HG03520 (cell line): ENCODE data around the gene GALNT7.

Source experiments
- ATAC-seq: cut with Tn5 transposase; IDR thresholded peaks from one replicate; pipeline ENCODE4 v1.9.1; 2021; ENCODE audit warnings: mild to moderate bottlenecking, moderate library complexity; ENCODE audit not compliant: unreplicated experiment

Gene GALNT7

GRCh38 chr4:173259310-173259709, 90.7 kb downstream of the GALNT7 start:
- ATAC-seq: no peak

GRCh38 chr4:173261052-173261451, 92.4 kb downstream of the GALNT7 start:
- ATAC-seq: no peak

DNA sequence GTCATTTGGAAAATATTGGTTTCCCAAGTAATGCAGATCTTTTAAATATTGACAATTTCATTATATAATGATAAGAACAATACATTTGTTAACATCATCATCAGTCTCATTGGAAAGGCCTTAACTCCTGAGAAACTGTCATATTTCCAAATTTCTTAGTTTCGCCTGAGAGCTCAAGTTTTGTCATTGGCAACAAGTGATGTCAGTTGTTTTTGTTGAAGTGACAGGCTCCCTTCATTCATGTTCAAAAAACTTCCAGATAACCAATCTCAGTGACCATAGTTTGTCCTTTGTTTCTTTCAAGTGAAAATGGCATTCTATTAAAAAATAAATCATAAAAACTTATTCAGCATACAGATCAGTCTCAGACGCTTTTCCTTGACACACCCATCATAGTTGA, 93.8 kb downstream of the GALNT7 start:
- ATAC-seq: no peak

DNA sequence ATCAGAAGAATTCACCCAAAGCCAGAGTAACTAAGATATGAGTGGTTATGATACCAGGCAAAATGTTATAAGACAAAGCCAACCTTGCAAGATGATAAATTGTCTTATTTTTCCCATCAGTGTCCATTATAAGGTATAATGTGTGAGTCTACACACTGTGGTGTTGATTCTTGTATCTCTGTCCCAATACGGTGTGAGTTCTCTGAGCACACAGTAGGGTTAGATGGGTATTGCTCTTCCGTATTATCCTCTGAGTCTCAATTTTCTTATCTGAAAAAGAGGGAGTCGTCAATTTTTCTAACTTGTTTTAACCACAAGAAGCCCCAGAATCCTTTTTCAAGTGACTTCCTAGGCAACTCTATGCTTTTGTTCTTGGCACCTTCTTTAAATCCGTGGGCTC, 95.6 kb downstream of the GALNT7 start:
- ATAC-seq: no peak

DNA sequence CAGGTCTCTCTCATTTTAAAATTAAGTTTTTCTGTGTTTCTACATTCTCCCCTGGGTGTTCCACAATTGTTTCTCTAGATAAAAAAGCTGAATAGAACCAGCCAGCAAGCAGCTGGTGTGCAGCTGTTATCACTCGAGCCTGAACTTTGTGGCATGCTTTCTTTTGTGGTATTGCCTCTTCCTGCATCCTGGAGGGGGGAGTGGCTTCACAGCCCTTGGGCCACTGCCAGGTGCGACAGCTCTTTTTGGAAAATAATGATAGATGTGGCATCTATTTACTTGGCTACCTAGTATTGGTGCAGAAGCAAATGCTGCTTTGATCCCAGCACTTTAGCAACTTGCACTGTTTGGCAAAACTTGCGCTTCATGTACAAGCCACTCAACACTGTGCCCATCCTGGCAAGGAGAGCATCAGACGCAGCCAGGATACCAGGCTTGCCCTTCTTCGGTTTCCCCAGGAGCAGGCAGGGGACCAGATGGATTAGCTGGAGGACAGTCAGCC, 96.1 kb downstream of the GALNT7 start:
- peak; percentile 61 for ATAC-seq

- ATAC-seq: no peak
Observed at GRCh38 chr4:173265751-173266150, 97.1 kb downstream of the GALNT7 start.

GRCh38 chr4:173267711-173268110, 99.1 kb downstream of the GALNT7 start:
- ATAC-seq: no peak

DNA sequence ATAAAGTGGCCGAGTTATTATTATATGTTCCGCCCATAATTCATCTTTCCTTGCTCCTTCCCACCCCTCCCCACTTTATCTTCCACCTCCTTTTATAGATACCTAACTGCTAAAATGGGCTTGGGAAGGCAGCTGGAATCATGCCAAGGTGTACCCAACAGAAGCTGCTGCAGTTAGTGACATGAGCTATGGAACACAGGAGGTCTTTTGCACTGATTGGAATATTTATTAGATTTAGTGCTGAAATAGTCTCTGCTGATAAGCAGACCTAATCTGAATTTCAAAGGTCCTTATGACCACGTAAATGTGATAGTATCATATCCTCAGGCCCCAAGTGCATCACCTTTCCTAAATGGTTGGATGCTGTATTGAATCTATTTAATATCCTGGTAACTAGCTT, 100.7 kb downstream of the GALNT7 start:
- ATAC-seq: no peak

DNA sequence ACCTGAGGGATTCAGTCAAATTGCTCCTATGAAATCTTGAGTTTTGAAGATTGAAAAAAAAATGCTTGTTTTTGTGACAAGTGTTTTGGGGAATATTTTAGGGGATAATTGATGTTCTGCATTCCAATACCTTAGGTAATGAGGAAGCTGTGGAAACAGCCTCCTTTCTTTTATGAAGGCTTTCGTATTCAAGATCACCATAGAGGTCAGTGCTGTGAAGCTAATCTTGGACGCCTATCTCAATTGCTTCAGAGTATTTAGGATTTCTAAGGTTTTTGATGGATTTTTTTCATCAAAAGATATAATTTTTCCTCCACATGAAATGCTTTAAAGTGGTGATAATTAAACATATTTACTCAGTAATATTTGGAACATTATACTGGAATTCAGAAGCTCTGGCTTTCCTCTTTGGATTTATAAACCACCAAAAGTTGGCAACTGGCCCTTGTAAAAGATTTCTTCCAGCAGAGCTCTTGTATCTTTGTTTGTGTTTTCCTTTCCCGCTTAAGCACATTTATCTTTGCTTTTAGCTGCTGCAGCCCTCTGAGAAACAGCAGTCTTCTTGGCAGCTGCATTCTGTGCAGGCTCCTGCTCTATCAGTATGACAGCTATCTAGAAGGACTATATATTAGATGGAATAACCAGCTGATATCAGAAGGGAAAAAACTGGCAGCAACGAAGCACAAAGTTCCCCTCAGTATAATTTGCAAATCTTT, 101.9 kb downstream of the GALNT7 start:
- no peak for ATAC-seq

DNA sequence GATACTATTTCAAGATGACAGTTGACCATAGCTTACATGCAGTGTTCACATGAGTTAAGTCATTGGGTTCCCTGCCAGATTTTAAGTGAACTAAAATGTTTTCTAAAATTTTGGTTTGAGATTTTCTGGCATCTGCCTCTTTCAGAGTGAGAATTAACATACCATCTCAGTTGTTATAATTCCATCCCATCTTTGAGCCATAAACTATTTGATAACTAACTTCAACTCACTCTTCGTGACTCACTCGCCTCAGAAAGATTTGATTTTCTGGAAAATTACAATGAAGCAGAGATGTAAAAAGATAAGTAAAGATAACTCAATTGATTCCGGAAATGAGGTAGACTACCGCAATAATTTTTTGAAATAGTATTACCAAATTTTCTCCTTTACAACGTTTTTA, 103.7 kb downstream of the GALNT7 start:
- no peak for ATAC-seq

DNA sequence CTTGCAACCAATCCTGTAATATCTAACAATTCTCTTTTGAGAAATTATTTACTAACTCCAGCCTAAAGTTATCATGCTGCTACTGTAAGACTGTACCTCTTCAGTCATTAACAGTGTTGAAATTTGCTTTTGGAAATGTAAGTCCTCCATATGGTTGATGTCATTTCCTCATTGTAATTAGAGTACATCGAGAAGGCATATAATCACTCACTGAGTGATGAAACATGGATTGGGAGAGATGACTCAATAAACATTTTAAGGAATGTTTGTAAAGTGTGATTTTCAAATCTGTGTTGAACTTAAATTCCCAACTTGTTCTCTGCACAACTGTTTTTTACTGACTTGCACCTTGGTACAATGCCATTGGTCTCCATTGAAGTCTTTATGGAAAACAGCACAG, 104.4 kb downstream of the GALNT7 start:
- ATAC-seq: no peak

DNA sequence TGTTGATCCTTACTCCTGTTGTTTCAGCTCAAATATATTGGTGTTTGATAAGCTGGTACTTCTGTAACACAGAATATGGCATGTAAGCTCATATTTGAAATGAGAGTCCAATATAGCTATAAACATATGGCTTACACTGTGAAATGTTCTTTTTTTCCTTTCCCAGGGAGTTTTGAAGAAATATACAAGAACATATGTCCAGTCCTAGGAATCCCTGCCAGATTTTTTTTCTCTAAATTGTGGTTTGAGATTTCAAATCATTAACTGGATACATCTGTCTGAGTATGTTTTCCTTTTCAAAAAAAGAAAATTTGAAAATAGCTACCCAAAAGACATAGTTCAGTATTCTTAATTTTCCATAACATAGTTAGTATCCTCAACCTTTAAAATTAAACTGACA, 105.3 kb downstream of the GALNT7 start:
- ATAC-seq: no peak

DNA sequence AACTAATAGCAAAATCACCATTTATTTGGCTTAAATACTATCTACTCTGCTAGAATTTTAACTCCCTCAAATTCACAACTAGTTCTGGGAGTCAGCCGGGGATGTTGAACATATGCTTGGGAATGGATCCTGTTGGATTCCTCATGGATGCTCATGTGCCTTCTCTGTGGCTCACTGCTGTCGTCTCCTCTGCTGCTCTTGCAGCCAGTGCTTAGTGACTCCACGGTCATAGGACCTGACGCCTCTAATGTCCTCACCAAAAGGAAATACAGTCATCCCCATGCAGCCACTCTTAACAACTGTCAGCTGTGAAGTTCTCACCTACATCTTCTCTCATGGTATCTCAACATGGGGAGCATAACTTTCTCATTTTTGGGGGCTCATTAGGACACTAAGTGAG, 106.1 kb downstream of the GALNT7 start:
- no peak for ATAC-seq

DNA sequence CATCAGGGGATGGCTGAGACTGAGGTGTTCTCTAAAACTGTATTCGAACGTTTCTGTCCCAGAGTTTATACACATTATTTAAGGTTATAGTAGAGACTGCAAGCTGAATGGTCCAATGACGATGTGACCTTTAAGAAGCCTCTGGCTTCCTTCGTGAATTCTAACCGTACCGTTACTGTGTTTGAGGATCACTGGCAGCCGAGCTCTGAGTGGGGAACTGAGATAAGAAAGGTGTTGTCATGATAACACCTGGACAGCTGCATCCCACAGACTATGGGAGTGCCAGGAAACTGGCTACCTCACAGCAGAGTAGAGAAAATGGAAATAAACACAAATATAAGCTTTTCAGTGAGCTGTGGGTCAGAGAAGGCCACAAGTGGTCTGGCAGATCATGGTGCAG, 106.5 kb downstream of the GALNT7 start:
- ATAC-seq: no peak

GRCh38 chr4:173277340-173277739, 108.7 kb downstream of the GALNT7 start:
- no peak for ATAC-seq

- ATAC-seq: peak; percentile 55
Observed at GRCh38 chr4:173280998-173281397, 112.4 kb downstream of the GALNT7 start.

- peak; percentile 90 for ATAC-seq
Observed at GRCh38 chr4:173281406-173282255, 113.0 kb downstream of the GALNT7 start.

GRCh38 chr4:173282256-173282562, 113.6 kb downstream of the GALNT7 start:
- ATAC-seq: no peak

- no peak for ATAC-seq
Observed at GRCh38 chr4:173282626-173283025, 114.0 kb downstream of the GALNT7 start.

DNA sequence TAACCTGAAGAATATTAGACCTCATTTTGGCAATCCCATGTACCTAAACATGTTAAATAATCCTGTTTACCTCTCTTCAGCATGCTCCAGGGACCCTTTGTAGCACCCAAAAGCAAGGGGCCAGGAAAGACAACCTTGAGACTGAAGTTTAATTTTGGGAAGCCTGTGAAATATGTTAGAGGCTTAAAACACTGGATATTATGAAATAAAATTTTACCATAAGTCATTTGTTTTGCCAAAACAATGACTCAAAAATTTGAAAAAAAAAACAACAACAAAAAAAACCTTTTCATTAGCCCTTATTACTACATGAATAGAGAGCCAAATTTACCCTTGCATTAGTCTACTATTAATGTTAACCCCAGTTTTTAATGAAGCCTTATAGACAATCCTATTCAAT, 115.9 kb downstream of the GALNT7 start:
- no peak for ATAC-seq

DNA sequence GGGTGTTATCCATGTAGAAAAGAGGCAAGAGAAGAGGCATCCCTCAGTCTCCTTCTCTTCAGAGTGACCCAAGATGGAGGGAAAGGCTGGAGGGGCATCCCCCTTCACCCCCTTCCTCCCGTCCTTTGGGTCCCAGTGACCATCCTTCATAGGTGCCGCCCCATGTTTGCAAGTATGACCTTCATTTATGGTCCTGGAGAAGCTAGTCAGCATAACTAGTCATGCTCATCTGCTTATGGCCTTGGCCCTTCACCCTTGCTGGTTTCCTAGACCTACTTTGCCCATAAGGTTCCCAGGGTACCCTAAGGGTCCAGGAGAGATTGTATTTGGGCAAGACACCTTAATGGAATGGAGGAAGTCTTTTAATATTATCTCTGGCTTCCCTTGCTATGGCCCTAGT, 118.9 kb downstream of the GALNT7 start:
- no peak for ATAC-seq

DNA sequence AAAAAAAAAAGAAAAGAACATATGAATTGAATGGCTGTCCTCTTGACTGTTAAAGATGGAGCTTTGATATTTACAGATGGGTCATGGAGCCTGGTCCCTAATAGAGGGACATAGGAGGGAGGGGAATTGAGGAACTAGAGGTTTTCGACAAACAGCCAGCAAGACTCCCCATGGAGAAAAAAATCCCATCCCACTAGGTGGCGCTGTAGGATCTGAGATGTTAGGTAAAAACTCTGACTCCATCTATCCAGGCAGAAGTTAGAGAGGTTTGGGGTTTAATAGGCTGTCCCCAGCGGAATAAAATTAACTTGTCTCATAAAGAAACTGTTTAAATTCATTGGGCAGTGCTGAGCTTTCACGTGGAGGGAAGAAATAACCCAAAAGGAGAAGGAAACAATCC, 119.7 kb downstream of the GALNT7 start:
- peak; percentile 58 for ATAC-seq
